RWPE1 (cell line): ENCODE results near the gene DNAH10.

ENCODE experiments used
- CTCF ChIA-PET: fragments of 350-600 bp; sonication (Branson Sonifier 250); formaldehyde crosslinking; extraction: SDS; loops from one replicate; lab custom pipeline; 2021; lab: Yijun Ruan, JAX
- POLR2A ChIA-PET: fragments of 400-600 bp; formaldehyde crosslinking; extraction: SDS; loops from one replicate; lab custom pipeline; 2020; ENCODE audit warnings: antibody characterized with exemption; ENCODE audit not compliant: low non-redundant PET; lab: Yijun Ruan, JAX
- DNase-seq: peaks from one replicate; pipeline ENCODE4 v3.0.0; 2012; ENCODE audit warnings: low spot score
- H3K27ac ChIP-seq: fragments of 450-650 bp; 2 replicates; pipeline ENCODE4 v1.5.1; 2017
- CTCF ChIP-seq: fragments of 450-650 bp; conservative IDR thresholded peaks from 2 replicates; pipeline ENCODE4 v1.5.1; 2017; ENCODE audit warnings: low read depth, mild to moderate bottlenecking

DNAH10 gene

GRCh38 chr12:123894823-123895345 is 132.8 kb downstream of the DNAH10 start:
- no peak for TF ChIP-seq CTCF
- POLR2A ChIA-PET = no interaction called here
- CTCF ChIA-PET = no interaction called here
- no peak for DNase-seq
- H3K27ac ChIP-seq = no peak overlapping the region

- H3K27ac ChIP-seq = no peak overlapping the region
- ChIA-PET CTCF (no interaction called here), POLR2A (no interaction called here)
- TF ChIP-seq CTCF = no peak
- DNase-seq = no peak
Measured at GRCh38 chr12:123895451-123895850, 133.3 kb downstream of the DNAH10 start.

GRCh38 chr12:123896767-123897166 is 134.7 kb downstream of the DNAH10 start:
- ChIA-PET CTCF (interaction anchor here (0.7 kb wide), 1 partner anchor 71 kb away, joined by 3 read pairs; no protein-coding TSS in a partner anchor), POLR2A (no interaction called here)
- no peak overlapping the region for H3K27ac ChIP-seq
- no peak for TF ChIP-seq CTCF
- no peak for DNase-seq

- ChIA-PET POLR2A (no interaction called here), CTCF (interaction anchor here (0.6 to 0.7 kb wide), 2 partner anchors 8 to 71 kb away, joined by 3 to 5 read pairs; no protein-coding TSS in a partner anchor)
- DNase-seq = peak; percentile 30
- no peak overlapping the region for H3K27ac ChIP-seq
- TF ChIP-seq CTCF = no peak
Measured at GRCh38 chr12:123897221-123897620, 135.1 kb downstream of the DNAH10 start.

GRCh38 chr12:123898673-123899072 is 136.6 kb downstream of the DNAH10 start:
- TF ChIP-seq CTCF = no peak
- ChIA-PET CTCF (interaction anchor here (1.5 kb wide), 1 partner anchor 134 kb away, joined by 3 read pairs; no protein-coding TSS in a partner anchor), POLR2A (no interaction called here)
- DNase-seq = no peak
- H3K27ac ChIP-seq = no peak overlapping the region

- ChIA-PET CTCF (interaction anchor here (1.5 kb wide), 1 partner anchor 133 kb away, joined by 3 read pairs; no protein-coding TSS in a partner anchor), POLR2A (no interaction called here)
- DNase-seq = no peak
- no peak overlapping the region for H3K27ac ChIP-seq
- TF ChIP-seq CTCF = no peak
Measured at GRCh38 chr12:123899368-123899767, 137.3 kb downstream of the DNAH10 start.
